GM19328 (cell line): ENCODE data around the gene HECTD4.
"Not testable (repeated sequence)": the region's sequence is repeated elsewhere in the genome, so short reads cannot be mapped to it uniquely, and the experiment has no call there.

Experiments used
- ATAC-seq: cut with Tn5 transposase; IDR thresholded peaks from one replicate; pipeline ENCODE4 v1.9.1; 2021; ENCODE audit warnings: mild to moderate bottlenecking, moderate library complexity; ENCODE audit not compliant: unreplicated experiment

The HECTD4 gene

DNA sequence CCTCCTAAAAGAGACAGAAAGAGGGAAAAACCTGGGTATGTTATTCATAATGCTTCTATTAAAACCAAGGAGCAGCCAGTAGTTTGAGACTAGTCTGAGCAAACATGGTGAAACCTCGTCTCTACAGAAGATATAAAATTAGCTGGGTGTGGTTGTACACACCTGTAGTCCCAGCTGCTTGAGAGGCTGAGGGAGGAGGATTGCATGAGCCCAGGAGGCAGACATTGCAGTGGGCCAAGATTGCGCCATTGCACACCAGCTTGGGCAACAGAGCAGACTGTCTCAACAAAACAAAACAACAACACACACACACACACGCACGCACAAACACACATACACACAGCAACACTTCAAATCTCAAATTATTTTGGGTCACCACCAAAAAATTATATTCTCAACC, 27.8 kb downstream of the HECTD4 start:
- ATAC-seq: no peak

DNA sequence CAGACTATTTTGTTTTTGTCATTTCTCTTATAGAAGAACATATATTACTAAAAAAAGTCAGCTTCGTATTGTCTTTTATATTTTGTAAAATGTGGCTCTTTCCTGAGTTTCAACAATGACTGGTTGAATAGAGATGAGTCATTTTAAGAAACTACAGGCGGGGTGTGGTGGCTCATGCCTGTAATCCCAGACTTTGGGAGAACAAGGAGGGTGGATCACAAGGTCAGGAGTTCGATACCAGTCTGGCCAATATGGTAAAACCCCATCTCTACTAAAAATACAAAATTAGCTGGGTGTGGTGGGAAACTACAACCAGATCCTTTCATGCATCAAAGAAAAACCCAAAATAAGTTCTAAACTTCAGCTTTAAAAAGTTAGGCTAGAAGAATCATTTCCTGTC, 28.8 kb downstream of the HECTD4 start:
- no peak for ATAC-seq

GRCh38 chr12:112352921-112353320, 29.3 kb downstream of the HECTD4 start:
- no peak for ATAC-seq

GRCh38 chr12:112350593-112351592, 31.3 kb downstream of the HECTD4 start:
- ATAC-seq: no peak

- ATAC-seq: no peak
Measured at GRCh38 chr12:112349431-112349830, 32.8 kb downstream of the HECTD4 start.

- ATAC-seq: not testable (repeated sequence)
Measured at GRCh38 chr12:112348926-112349325, 33.3 kb downstream of the HECTD4 start.

DNA sequence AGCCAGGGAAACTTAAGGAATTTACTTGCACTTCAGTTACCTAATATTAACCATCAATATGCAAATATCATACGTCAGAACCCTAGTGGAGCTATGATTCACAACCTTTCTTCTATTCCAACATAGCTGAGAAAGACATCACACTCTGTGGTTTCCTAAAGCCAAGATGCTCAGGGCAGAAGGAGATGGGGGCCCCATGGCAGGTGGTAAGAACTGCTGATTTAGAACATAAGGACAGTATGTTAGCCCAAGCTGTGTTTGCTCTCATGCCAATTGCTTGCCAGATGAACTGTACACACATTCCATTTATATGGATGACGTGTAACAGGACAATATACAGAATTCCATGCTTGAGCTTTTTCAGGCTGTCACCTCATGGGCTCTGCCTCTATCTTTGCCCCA, 34.6 kb downstream of the HECTD4 start:
- no peak for ATAC-seq

- no peak for ATAC-seq
Measured at GRCh38 chr12:112346194-112346593, 36.0 kb downstream of the HECTD4 start.

GRCh38 chr12:112344220-112344619, 38.0 kb downstream of the HECTD4 start:
- no peak for ATAC-seq

DNA sequence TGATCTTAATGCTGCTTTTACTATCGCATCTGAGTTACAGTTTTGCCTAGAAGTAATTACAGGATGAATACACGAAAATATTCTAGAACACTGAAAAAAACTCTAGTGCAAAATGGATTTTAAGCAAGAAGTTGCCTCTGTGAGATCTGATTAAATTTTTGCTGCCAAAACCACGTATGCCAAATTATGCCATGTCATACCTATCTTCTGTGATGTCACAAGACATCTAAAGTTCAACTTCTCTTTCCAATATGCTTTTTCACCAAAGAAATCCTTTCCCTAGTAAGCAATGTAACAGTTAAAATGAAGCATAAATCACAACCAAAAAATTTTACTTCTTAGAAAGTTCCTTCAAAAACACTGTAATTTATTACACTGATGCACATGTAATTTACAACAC, 39.6 kb downstream of the HECTD4 start:
- no peak for ATAC-seq

DNA sequence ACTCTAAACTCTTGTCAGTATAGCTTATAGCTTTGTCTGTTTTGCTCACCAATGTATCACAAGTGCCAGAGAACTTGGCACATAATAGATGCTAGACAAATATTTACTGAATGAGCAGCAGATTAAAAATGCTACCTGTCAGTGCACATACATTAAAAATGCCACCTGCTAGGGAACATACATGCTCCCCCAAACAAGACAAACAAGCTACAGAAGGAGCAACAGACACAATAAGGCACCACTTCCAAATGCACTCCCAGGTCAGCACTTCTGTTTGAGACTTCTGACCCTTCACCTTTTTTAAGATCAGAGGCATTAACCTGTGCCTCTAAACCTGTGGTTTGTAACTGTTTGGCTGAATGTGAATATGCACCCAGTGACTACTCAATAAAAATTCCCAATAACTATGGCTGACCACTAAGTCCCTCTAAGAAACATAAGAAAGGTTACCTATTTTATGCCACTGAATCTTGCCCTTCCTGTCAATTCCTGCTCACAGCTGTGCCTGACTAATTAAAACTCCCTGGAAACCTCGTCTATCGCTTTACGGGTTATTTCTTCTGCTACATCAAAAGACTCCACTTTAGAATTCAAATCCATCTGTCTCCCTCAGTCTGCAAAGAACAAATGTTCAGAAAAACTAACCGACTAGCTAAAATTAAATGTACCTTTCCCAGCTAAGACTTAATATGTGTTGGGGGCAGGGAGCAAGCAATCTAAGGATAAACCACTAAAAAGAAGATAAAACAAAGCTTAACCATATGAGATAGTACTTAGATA, 41.0 kb downstream of the HECTD4 start:
- ATAC-seq: no peak

GRCh38 chr12:112340230-112340629, 42.0 kb downstream of the HECTD4 start:
- ATAC-seq: no peak

- not testable (repeated sequence) for ATAC-seq
Measured at GRCh38 chr12:112334999-112335398, 47.2 kb downstream of the HECTD4 start.

DNA sequence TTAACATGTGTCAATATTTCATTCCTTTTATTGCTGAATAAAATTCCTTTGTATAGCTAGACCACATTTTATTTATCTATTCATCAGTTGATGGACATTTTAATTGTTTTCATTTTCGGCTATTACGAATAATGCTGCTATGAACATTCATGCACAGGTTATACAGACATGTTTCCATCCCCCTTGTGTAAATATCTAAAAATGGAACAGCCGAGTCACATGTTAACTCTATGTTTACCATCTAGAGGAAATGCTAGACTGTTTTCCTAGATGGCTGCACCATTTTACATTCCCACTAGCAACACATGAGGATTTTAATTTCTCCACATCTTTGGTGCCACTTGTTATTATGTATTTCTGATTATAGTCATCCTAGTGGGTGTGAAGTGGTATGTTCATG, 49.2 kb downstream of the HECTD4 start:
- ATAC-seq: no peak

GRCh38 chr12:112331886-112332285, 50.3 kb downstream of the HECTD4 start:
- ATAC-seq: no peak

DNA sequence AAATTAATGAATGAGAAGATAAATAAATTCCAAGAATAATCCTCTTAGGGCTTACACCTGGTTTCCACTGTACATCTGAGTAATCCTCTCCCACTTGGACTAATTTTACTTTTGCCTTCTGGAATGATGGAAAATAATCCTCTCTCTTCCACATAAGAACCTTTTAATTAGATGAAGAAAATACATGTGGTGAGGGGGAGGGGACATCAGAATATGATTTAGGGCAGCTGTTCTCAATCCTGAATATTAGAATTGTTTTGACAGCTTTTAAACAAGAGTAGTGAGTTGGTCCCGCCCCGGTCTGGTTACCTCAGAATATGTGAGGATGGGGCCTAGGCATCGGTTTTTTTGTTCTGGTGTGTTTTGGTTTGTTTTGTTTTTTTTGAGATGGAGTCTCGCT, 51.5 kb downstream of the HECTD4 start:
- no peak for ATAC-seq

GRCh38 chr12:112328456-112329124, 53.6 kb downstream of the HECTD4 start:
- no peak for ATAC-seq

GRCh38 chr12:112327209-112327938, 54.9 kb downstream of the HECTD4 start:
- no peak for ATAC-seq

- no peak for ATAC-seq
Measured at GRCh38 chr12:112325622-112326207, 56.5 kb downstream of the HECTD4 start.

GRCh38 chr12:112325157-112325556, 57.1 kb downstream of the HECTD4 start:
- no peak for ATAC-seq
